Measurements from ENCODE around the gene B3GALT5. TPM values are rescaled to one million over a fixed set of nuclear protein-coding genes. Genes with fewer than 3 reads are reported as not detected.

Gene B3GALT5
- total RNA-seq, 1 donor from 2014 or later: 1.2 TPM

- ATAC-seq: peak; percentile 36
These were observed 34.7 kb downstream of the B3GALT5 start for GRCh38 chr21:39647476-39647875.

- no peak for ATAC-seq
These were observed 36.1 kb downstream of the B3GALT5 start for GRCh38 chr21:39648879-39649278.

GRCh38 chr21:39649526-39649925 is 36.8 kb downstream of the B3GALT5 start:
- no peak for ATAC-seq

- ATAC-seq: no peak
These were observed 37.6 kb downstream of the B3GALT5 start for GRCh38 chr21:39650306-39650705.

GRCh38 chr21:39650801-39651200 is 38.1 kb downstream of the B3GALT5 start:
- no peak for ATAC-seq

- ATAC-seq: no peak
These were observed 38.5 kb downstream of the B3GALT5 start for GRCh38 chr21:39651206-39651605.

- no peak for ATAC-seq
These were observed 42.2 kb downstream of the B3GALT5 start for GRCh38 chr21:39654951-39655350.

- no peak for ATAC-seq
These were observed 42.8 kb downstream of the B3GALT5 start for GRCh38 chr21:39655589-39655988.

GRCh38 chr21:39656209-39656608 is 43.5 kb downstream of the B3GALT5 start:
- ATAC-seq: no peak

- ATAC-seq: peak; percentile 51
These were observed 44.5 kb downstream of the B3GALT5 start for GRCh38 chr21:39657091-39657689.

- ATAC-seq: no peak
These were observed 45.3 kb downstream of the B3GALT5 start for GRCh38 chr21:39658066-39658465.

GRCh38 chr21:39659070-39659815 is 46.5 kb downstream of the B3GALT5 start:
- no peak for ATAC-seq

GRCh38 chr21:39660191-39660980 is 47.6 kb downstream of the B3GALT5 start:
- peak; percentile 62 for ATAC-seq

- ATAC-seq: no peak
These were observed 48.4 kb downstream of the B3GALT5 start for GRCh38 chr21:39661121-39661520.

GRCh38 chr21:39661740-39662139 is 49.0 kb downstream of the B3GALT5 start:
- ATAC-seq: no peak

- no peak for ATAC-seq
These were observed 49.7 kb downstream of the B3GALT5 start for GRCh38 chr21:39662411-39662953.

GRCh38 chr21:39663066-39663465 is 50.3 kb downstream of the B3GALT5 start:
- no peak for ATAC-seq

GRCh38 chr21:39663742-39664492 is 51.2 kb downstream of the B3GALT5 start:
- ATAC-seq: no peak

GRCh38 chr21:39664586-39664985 is 51.8 kb downstream of the B3GALT5 start:
- no peak for ATAC-seq

- no peak for ATAC-seq
These were observed 53.3 kb downstream of the B3GALT5 start for GRCh38 chr21:39666026-39666425.

GRCh38 chr21:39666681-39667315 is 54.1 kb downstream of the B3GALT5 start:
- ATAC-seq: no peak

GRCh38 chr21:39667353-39667891 is 54.7 kb downstream of the B3GALT5 start:
- ATAC-seq: no peak
